Suppressor macrophage treated with lipopolysaccharide for 1 hour (primary cell): ENCODE data around the gene HMOX1.
A peak's percentile ranks its signal among the peaks of the same experiment; 100 is the strongest.

Experiments
- DNase-seq, 3 donors: peaks; one replicate each; pipeline ENCODE4 v3.0.0-alpha.2; 2020 to 2022

HMOX1 gene

DNA sequence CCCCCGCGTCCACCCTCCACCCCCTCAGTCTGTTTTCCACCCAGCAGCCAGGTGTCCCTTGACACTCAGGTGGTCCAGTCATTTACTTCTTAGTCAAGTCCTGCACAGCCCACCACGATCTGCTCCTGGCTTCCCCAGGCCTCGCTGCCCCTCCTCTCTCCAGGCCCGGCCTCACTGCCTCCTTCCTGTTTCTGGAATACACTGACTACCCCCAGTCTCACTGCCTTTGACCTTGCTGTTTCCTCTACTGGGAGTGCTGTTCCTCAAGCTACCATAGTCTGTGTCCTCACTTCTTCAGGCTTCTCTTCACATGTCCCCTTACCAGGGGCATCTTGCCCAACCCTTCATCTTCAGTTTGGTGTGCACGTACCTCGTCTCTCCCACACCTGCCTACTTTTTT, 26.5 kb downstream of the HMOX1 start:
- peak; percentile 43 to 54 (median 51) for DNase-seq

DNA sequence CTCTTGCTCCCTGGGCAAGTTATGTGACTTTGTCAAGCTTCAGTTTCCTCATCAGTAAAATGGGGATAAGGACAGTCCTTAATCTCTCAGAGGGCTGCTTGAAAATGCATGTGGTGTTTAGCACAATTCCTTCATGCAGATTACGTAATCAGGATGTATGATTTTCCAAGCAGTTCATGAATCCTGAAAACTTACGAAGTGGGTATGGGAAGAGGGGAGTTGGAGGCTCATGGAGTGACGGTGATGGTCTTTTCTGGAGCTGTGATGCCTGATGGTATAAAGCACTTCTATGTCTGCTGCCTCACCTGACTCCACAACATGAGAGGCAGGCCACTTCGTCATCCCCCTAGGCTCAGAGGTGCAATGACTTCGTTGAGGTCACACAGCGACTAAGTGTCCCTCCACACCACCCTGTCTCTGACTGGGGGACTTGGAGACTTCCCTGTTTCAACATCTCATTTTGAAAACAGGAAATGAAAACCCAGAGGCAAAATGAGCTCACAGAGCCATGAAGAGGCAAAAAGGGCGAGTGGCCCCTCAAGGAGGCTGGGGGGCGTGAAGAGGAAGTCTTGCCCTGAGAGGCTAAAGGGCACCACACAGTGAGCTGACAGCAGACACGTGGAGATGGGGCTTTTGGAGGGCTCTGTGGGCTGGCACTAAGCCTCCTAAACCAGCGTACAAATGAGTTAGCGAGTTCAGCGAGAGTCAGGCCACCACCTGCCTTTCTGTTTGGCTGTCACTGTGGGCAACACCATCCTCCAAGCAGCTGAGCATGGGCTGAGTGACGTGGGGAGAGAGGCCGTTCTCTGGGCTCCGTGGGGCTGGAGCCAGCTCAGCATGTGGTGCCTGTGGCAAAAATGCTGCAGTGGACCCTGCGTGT, 29.1 kb downstream of the HMOX1 start:
- DNase-seq, result peak; percentile 94 to 97 (median 96)

DNA sequence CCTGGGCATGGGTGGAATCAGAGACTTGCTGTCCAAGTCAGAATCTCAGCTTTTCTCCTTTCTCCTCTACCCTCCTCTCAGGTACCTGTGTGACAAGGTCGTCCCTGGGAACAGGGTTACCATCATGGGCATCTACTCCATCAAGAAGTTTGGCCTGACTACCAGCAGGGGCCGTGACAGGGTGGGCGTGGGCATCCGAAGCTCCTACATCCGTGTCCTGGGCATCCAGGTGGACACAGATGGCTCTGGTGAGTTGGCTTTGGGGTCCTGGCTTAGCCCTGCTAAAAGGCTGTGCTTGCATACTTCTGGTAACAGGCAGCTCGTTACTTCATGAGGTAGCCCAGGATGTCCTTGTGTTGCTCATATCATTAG, 29.8 kb downstream of the HMOX1 start:
- DNase-seq, result no peak

DNA sequence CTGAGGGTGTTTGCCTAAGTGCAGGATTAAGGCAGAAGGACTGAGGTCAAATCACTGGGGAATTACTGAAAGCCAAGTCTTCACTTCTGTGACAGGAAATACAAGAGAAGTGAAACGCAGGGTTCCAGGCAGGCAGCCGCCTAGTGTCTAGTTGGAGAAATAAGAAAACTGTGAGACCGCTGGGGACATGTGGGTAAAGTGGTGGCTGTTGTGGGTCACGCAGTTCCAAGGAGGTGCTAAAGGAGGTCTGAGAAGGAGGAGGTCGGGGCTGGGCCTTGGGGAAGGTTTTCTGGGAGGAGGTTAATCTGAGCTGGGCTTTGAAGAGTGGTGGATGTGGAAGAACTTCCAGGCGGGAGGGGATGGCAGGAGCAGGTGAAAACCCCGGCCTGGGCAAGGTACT, 30.2 kb downstream of the HMOX1 start:
- DNase-seq, result peak; percentile 76 to 77 (median 76)

DNA sequence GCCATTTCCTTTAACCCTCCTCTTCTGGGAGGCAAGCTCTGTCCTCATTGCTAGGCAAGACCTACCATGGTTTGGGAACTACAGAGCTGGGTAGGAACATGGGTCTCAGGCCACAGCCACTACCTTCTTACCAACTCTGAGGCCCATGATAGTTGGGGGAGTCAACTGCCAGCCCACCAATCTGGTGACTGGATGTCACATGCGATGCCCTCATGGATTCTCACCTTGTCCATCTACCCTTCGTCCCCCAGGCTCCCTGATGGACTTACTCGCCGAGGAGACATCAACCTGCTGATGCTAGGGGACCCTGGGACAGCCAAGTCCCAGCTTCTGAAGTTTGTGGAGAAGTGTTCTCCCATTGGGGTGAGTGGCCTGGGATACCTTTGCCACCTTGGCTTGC, 32.7 kb downstream of the HMOX1 start:
- DNase-seq, result no peak

DNA sequence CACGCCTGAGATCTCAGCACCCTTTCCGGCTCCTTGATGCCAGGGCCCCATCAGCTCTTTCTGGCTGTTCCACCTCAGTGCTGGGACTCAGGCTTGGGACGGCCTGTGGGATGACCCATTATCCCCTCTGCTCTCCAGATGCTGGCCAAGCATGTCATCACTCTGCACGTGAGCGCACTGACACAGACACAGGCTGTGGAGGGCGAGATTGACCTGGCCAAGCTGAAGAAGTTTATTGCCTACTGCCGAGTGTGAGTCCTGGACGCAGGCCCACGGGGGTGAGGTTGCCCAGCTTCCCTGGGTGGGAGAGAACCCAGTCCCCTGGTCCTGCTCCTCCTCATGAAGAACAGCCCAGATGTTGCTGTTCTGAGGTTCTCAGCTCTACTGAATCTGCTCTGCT, 36.7 kb downstream of the HMOX1 start:
- DNase-seq, result no peak

DNA sequence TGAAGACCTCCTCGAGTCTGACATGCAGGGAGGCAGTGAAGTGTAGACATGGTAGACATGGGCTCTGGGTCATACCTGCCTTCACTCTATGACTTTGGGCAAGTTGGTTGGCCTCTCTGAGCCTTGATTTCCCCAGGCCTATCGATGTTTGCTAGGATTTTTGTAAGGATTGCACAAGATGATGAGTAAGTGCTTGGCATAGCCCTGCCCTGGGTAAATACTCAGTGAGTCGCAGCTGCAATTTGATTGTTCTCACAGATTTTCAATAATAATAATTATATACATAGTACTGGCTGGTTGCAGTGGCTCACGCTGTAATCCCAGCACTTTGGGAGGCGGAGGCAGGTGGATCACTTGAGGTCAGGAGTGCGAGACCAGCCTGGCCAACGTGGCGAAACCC, 37.2 kb downstream of the HMOX1 start:
- no peak for DNase-seq

DNA sequence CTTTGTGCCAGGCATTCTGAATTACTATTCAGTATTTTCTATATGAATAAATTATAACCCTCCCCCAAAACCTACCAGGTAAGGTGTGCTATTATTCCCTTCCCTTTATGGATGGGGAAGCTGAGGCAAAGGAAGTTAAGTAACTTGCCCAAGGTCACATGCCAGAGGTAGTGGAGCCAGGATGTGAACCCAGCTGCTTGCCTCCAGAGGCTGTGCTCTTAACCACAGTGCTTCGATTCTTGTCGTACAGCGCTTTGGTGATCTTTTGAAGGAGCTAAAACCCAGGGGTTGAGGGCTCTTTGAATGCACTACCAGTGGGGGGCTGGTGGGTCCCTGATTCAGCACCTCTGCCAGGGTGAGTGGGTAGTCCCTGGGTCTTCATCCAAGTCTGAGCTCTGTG, 37.8 kb downstream of the HMOX1 start:
- no peak for DNase-seq

DNA sequence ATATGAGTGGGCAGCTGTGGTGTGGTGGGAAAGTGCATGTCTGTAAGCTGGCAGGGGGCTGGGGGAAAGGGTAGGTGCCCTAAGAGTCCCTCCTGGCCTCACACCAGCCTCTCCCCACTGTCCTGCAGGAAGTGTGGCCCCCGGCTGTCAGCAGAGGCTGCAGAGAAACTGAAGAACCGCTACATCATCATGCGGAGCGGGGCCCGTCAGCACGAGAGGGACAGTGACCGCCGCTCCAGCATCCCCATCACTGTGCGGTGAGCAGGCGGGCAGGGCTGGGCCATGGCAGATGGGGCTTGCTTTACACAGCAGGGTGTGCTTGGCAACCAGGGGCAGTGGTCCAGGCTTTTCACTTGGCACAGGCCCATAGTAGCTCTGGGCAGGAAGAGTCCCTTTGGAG, 38.9 kb downstream of the HMOX1 start:
- DNase-seq, result no peak

DNA sequence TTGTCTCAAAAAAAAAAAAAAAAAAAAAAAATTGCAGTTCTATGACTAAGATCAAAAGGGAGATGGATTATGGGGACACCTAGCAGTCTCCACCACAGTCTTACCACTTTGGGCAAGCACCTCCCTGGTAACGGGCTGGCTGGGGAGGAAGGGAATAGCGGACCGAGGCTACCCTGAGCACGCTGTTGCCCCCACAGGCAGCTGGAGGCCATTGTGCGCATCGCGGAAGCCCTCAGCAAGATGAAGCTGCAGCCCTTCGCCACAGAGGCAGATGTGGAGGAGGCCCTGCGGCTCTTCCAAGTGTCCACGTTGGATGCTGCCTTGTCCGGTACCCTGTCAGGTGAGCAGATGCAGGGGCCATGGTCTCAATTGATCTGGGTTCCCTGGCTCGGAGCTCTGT, 40.2 kb downstream of the HMOX1 start:
- peak in 1 of 3 donors; percentile 15 for DNase-seq

DNA sequence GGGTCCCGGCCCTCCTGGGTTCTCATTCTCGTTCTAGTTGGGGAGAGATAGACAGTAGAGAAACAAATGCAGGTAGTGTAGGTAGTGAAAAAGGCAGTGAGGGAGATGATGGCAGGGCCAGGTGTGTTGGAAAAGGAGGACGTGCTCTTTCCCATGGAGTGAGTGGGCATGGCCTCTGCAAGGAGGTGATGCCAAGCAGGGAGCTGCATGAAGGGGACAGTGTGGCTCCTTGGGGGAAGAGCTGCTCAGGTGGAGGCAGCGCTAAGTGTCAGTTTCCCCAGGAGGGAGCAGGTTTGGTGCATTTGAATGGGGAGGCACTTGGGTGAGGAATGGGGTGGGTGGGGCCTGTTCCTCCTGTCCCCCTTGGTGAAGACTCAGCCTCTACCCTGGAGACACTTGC, 41.2 kb downstream of the HMOX1 start:
- DNase-seq, result no peak

DNA sequence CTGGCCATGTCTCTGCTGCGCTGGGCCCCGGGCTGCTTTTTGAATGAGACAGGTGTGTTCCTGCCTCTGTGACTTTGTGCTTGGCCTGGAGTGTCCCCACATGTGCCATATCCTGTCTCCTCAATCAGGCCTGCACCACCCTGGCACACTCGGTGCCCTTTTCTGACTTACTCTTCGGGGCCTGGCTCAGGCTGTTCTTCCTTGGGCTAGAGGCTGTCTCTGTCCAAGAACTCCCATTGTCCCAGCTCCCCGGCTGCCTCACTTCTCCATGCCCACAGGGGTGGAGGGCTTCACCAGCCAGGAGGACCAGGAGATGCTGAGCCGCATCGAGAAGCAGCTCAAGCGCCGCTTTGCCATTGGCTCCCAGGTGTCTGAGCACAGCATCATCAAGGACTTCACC, 42.0 kb downstream of the HMOX1 start:
- DNase-seq, result no peak

DNA sequence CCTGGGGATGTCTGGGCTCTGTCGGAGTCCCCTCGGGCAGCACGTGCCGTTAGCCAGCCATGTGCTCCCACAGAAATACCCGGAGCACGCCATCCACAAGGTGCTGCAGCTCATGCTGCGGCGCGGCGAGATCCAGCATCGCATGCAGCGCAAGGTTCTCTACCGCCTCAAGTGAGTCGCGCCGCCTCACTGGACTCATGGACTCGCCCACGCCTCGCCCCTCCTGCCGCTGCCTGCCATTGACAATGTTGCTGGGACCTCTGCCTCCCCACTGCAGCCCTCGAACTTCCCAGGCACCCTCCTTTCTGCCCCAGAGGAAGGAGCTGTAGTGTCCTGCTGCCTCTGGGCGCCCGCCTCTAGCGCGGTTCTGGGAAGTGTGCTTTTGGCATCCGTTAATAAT, 43.2 kb downstream of the HMOX1 start:
- no peak for DNase-seq

DNA sequence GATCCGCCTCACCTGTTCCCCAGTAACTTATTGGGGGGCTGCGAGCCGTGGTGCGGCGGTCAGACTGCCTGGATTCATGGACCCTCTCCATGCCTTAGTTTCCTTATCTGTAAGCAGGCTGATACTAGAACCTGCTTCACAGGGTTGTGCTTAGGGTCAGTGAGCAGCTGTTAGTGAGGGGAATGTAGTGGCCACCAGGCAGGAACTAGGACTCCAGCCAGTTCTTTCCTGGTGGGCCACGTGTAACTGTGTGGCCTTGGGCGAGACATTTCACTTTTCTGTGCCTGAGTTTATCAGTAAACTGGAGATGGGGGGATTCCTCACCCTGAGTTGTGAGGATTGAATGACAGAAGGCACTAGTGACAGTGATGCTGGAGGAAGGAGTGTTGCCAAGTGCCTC, 43.9 kb downstream of the HMOX1 start:
- no peak for DNase-seq

DNA sequence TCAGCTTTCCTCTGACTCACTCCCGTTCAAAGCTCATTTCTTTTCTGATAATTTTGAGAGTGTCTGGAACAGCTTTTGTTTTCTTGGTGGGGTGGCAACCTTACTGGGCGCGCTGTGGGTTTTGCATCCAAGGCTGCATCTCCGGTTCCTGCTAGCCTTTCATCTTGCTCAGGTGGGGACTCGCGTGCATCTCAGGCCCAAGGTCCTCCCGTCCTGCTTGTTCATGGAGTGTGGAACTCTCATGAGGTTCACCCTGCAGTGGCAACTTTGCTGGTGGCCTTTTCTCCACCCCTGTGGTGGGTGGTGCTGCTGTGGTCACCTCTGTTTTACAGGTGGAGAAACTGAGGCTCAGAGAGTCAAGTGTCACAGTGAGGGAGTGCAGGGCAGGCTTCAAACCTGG, 44.6 kb downstream of the HMOX1 start:
- DNase-seq, result no peak

DNA sequence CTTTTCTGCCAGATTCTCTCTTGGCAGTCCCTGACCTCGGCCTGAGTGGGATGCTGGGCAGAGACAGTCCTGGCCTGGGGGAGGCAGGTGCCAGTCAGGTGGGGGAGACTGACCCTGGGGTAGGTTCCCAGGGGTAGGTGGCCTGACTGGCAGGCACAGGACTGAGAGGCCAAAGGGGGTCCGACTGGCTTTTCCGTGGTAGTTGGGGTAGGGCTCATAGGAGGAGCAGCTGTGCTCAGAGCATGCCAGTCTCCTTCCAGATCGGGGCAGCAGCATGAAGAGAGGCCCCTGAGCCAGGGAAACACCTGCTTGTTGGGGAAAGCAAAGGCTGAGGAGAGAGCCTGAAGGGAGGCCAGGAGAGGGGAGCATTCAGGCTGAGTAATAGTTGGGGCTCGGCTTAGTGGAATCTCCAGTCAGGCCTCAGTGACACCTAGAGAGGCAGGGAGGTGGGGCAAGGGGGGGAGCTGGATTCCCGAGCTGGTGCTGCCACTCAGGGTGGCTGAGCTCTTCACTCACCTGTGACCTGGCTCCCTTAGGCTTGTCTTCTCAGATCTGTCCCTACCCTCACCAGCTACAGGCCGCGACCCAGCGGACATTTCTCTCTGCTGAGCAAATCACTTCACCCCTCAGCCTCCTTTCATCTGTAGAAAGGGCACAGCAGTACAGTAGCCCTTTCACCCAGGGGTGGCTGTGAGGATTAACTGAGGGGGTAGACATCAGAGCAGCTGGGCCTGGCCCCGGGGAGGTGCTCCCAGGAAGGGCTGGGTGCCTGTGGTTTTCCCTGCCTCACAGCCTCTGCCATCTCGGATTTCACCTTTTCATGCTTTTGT, 45.3 kb downstream of the HMOX1 start:
- DNase-seq, result no peak

DNA sequence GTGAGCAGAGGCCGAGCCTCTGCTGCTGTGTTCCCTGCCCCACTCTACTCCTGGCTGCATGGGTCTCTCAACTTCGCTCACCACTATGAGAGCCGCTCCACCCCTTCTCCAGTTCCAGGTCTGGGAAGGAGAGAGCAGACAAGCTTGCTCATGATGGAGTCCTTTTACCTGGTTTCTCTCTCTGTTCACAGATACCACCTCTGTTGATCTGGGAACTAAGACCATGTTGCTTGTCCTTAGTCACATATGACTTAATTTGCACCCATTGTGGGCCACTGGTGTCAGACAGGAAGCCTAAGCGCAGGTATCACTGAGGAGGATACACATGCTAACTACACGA, 45.9 kb downstream of the HMOX1 start:
- DNase-seq, result no peak

DNA sequence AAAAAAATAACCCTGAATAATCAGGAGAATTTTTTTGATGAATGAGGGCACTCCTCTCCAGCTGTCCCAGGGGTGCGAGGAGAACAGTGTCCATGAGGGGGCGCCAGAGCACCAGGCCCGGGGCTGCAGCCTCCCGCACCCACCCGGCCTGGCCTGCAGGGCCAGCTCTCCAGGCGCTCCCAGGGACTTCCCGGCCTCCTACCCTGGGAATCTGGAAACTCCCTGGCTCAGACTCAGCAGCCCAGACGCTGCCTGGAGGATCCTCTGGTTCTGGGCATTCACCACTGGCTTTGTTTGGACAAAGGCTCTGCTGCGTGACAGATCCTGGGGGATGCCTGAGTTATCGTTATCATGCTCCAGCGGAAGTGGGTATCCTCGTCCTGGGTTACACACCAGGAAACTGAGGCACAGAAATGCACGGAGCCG, 50.0 kb downstream of the HMOX1 start:
- peak; percentile 90 to 96 (median 93) for DNase-seq

DNA sequence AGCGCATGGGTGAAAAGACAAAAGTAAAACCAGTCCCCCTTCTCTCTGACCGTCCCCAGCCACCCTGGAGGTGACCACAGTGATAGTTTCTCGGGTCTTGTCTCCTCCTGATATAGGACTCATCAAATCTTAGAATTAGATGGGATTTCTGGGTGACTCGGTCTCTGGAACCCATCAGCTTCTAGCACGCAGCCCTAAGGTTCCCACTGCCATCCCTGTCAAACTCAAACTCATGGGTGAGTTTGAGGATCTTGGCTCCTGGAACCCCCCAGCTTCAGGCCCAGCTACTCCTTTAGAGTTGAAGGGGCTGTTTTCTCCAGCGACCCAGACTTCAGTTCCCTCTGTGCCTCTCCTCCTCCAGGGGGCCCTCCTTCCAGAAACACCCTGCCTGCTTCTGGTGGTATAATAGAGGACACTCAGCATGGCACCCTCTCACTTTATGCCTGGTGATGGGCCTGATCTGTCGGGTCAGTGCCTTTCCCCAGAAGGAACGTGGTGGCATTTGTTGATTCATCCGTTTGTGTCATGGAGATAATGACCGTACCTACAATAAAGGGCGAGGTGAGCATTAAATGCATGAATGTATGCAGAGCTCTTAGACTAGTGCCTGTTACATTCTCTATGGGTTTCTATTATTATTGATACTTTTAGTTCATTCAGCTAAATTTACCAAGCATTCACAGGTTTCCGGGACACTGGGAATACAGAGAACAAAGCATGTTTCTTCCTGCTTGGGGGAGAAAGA, 50.8 kb downstream of the HMOX1 start:
- DNase-seq, result no peak

DNA sequence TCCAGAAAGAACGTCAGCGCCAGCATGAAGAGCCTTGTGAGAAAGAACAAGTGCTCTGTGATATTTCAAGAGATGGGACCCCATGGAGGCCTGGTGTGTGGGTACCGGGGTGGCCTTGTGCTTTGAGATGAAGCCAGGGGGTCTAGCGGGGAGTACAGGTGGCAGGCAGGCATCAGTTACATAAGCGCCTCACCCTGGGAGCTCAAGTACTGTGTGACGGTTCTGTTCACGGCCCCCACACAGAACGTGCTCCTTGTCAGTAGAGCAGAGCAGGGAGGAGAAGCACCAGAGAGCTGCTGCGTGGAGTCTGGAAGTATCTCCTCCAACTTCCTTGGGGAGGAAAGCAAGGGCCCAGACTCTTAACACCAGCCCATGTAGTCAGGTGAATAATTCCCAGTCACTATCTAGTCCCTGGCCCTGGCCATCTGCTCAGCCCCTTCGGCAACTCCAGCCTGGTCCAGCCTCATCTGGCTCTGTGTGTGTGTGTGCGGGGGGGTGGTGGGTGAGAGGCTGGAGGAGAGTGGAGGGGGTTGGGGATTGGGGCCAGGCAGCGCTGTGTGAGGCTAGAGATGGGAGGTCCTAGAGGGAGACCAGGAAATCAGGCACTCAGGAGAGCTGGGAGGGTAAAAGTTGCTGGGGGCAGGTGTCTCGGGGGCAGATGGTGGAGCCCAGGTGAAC, 51.5 kb downstream of the HMOX1 start:
- no peak for DNase-seq

DNA sequence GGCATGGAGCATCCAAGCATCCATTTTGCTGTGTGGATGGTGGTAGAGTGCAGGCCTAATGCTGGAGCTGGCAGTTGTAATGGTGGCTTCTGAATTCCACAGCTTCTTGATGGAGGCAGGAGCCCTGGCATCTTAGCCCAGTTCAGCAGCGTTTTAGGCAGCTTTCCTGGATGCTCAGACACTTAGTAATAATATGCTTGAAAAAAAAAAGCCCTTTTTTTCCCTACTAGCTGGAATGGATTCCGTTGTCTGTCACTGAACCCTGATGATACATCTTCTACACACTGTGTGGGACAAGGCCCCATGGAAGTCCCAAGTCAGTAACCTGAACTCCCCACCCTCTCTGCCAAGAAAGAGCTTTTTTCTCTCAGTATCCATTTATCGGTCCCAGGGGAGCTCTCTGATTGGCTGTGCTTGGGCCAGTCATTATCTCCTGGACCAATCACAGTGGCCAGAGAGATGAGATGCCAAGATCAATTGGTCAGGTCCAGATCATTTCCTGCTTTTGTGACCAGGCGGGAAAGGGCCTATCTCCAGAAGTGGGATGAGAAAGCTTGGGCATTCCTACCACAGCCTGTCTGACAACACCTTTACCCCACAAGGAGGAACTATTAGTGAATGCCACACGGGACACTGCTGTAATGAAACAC, 53.3 kb downstream of the HMOX1 start:
- no peak for DNase-seq

DNA sequence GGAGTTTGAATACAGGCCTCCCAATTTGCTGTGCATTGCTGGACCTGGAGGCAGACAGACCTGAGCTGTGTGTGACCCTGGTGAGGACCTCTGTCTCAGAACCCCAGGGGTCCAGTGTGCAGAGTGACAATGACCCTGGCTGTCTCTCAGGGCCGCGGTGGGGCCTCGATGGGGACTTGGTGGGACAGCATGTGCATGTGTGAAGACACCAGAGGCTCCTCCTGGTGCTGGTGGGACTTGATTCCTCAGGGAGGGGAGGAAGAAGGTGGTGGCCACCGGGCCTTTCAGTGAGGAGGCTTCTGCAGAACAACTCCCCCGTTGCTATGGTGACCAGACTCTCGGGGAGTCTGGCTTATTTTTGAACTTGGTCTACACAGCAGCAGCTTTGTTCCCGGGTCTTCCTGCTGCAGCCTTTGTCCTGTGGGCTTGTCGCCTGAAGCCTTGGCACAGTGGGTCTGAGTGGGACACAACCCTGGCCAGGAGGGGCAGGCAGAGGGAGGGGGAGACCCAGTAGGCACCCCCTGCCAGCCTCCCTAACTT, 54.4 kb downstream of the HMOX1 start:
- no peak for DNase-seq
